HCT116 (cell line): ENCODE results near the gene NT5E.

Source experiments
- CBX3 ChIP-seq: IDR thresholded peaks from 2 replicates; pipeline ENCODE4 v1.6.1; 2012; ENCODE audit warnings: low read depth
- ELF1 ChIP-seq: IDR thresholded peaks from 2 replicates; pipeline ENCODE4 v1.6.1; 2012; ENCODE audit warnings: low read depth, borderline replicate concordance
- EZH2 ChIP-seq: fragments of 200-600 bp; sonication (generic); IDR thresholded peaks from 2 replicates; pipeline ENCODE4 v1.6.1; 2017; ENCODE audit warnings: antibody characterized with exemption, mixed run types
- EZH2phosphoT487 ChIP-seq: fragments of 200-600 bp; IDR thresholded peaks from 2 replicates; pipeline ENCODE4 v1.6.1; 2018; ENCODE audit warnings: antibody characterized with exemption, borderline replicate concordance
- POLR2A ChIP-seq: IDR thresholded peaks from 2 replicates; pipeline ENCODE4 v1.7.0; 2011; ENCODE audit warnings: borderline replicate concordance; ENCODE audit not compliant: insufficient read depth, insufficient read length; ENCODE audit errors: extremely low read depth
- SIN3A ChIP-seq: IDR thresholded peaks from 2 replicates; pipeline ENCODE4 v1.6.1; 2012; ENCODE audit warnings: low read depth
- SP1 ChIP-seq: IDR thresholded peaks from 2 replicates; pipeline ENCODE4 v1.6.1; 2012; ENCODE audit warnings: low read depth
- TCF7L2 ChIP-seq: IDR thresholded peaks from 2 replicates; pipeline ENCODE4 v1.7.0; 2011; ENCODE audit warnings: borderline replicate concordance, inconsistent platforms; ENCODE audit not compliant: insufficient read depth, insufficient read length; ENCODE audit errors: extremely low read depth
- YY1 ChIP-seq: IDR thresholded peaks from 2 replicates; pipeline ENCODE4 v1.6.1; 2011; ENCODE audit warnings: low read length, low read depth, moderate library complexity, mild to moderate bottlenecking; ENCODE audit not compliant: insufficient replicate concordance; ENCODE audit errors: extremely low read depth
- TF ChIP-seq, protein P1 (sequence below), 3 experiments: fragments of 200-600 bp in 1 of 3; sonication (generic) in 1 of 3; IDR thresholded peaks in 2 of 3; conservative IDR thresholded peaks in 1 of 3; 2 replicates each; pipeline ENCODE4 v1.5.1; 2012 to 2017; ENCODE audit warnings: low read depth in 2 of 3, low read length in 2 of 3, antibody characterized with exemption in 1 of 3, borderline replicate concordance in 1 of 3, control low read depth in 1 of 3, mild to moderate bottlenecking in 1 of 3, mixed read lengths in 1 of 3, mixed run types in 1 of 3, moderate library complexity in 1 of 3; ENCODE audit not compliant: insufficient read depth in 1 of 3
- TF ChIP-seq, protein P2 (sequence below): IDR thresholded peaks from 2 replicates; pipeline ENCODE4 v1.6.1; 2011; ENCODE audit warnings: mild to moderate bottlenecking, low read length, moderate library complexity; ENCODE audit not compliant: insufficient replicate concordance; ENCODE audit errors: extremely low read depth
- TF ChIP-seq, protein P3 (sequence below): IDR thresholded peaks from 2 replicates; pipeline ENCODE4 v1.6.1; 2012
- TF ChIP-seq, protein P4 (sequence below): IDR thresholded peaks from 2 replicates; pipeline ENCODE4 v1.6.1; 2012; ENCODE audit warnings: low read depth

DNA sequence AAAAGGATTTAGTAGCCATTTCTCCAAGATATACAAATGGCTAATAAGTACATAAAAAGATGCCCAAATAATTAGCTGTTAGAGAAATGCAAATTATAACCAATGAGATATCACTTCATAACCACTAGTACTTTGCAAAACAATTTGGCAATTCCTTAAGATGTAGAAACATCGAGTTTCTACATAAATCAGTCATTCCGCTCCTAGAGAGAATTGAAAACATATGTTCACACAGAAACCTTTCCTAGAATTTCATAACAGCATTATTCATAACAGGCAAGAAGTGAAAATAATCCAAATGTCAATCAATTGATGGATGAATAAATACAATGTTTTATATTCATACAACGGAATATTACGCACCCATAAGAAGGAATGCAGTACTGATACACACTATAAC, 20.5 kb upstream of the NT5E start:
- no peak for TF ChIP-seq POLR2A
- TF ChIP-seq SP1 = no peak
- TF ChIP-seq, protein P1, sequence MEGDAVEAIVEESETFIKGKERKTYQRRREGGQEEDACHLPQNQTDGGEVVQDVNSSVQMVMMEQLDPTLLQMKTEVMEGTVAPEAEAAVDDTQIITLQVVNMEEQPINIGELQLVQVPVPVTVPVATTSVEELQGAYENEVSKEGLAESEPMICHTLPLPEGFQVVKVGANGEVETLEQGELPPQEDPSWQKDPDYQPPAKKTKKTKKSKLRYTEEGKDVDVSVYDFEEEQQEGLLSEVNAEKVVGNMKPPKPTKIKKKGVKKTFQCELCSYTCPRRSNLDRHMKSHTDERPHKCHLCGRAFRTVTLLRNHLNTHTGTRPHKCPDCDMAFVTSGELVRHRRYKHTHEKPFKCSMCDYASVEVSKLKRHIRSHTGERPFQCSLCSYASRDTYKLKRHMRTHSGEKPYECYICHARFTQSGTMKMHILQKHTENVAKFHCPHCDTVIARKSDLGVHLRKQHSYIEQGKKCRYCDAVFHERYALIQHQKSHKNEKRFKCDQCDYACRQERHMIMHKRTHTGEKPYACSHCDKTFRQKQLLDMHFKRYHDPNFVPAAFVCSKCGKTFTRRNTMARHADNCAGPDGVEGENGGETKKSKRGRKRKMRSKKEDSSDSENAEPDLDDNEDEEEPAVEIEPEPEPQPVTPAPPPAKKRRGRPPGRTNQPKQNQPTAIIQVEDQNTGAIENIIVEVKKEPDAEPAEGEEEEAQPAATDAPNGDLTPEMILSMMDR (IDR thresholded peaks at IDR 0.05 in 2 of 3, conservative IDR thresholded peaks at IDR 0.05 in 1 of 3; ENCODE audit: borderline replicate concordance in 1 of 3, insufficient read depth in 1 of 3, low read depth in 2 of 3, low read length in 2 of 3) = no peak
- TF ChIP-seq TCF7L2 = no peak
- TF ChIP-seq, protein P2, sequence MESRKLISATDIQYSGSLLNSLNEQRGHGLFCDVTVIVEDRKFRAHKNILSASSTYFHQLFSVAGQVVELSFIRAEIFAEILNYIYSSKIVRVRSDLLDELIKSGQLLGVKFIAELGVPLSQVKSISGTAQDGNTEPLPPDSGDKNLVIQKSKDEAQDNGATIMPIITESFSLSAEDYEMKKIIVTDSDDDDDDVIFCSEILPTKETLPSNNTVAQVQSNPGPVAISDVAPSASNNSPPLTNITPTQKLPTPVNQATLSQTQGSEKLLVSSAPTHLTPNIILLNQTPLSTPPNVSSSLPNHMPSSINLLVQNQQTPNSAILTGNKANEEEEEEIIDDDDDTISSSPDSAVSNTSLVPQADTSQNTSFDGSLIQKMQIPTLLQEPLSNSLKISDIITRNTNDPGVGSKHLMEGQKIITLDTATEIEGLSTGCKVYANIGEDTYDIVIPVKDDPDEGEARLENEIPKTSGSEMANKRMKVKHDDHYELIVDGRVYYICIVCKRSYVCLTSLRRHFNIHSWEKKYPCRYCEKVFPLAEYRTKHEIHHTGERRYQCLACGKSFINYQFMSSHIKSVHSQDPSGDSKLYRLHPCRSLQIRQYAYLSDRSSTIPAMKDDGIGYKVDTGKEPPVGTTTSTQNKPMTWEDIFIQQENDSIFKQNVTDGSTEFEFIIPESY = no peak
- no peak for TF ChIP-seq ELF1
- no peak for TF ChIP-seq EZH2phosphoT487
- TF ChIP-seq, protein P3, sequence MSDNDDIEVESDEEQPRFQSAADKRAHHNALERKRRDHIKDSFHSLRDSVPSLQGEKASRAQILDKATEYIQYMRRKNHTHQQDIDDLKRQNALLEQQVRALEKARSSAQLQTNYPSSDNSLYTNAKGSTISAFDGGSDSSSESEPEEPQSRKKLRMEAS = no peak
- TF ChIP-seq, protein P4, sequence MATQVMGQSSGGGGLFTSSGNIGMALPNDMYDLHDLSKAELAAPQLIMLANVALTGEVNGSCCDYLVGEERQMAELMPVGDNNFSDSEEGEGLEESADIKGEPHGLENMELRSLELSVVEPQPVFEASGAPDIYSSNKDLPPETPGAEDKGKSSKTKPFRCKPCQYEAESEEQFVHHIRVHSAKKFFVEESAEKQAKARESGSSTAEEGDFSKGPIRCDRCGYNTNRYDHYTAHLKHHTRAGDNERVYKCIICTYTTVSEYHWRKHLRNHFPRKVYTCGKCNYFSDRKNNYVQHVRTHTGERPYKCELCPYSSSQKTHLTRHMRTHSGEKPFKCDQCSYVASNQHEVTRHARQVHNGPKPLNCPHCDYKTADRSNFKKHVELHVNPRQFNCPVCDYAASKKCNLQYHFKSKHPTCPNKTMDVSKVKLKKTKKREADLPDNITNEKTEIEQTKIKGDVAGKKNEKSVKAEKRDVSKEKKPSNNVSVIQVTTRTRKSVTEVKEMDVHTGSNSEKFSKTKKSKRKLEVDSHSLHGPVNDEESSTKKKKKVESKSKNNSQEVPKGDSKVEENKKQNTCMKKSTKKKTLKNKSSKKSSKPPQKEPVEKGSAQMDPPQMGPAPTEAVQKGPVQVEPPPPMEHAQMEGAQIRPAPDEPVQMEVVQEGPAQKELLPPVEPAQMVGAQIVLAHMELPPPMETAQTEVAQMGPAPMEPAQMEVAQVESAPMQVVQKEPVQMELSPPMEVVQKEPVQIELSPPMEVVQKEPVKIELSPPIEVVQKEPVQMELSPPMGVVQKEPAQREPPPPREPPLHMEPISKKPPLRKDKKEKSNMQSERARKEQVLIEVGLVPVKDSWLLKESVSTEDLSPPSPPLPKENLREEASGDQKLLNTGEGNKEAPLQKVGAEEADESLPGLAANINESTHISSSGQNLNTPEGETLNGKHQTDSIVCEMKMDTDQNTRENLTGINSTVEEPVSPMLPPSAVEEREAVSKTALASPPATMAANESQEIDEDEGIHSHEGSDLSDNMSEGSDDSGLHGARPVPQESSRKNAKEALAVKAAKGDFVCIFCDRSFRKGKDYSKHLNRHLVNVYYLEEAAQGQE = no peak
- no peak for TF ChIP-seq EZH2
- no peak for TF ChIP-seq CBX3
- no peak for TF ChIP-seq SIN3A
- no peak for TF ChIP-seq YY1
